Upper lobe of right lung (tissue), 1 donor: ENCODE data around the gene ANTKMT. TPM values are rescaled to one million over a fixed set of nuclear protein-coding genes. Genes with fewer than 3 reads are reported as not detected.

Experiments
- ATAC-seq: fragments of 200-7000 bp; cut with Tn5 transposase; one replicate; pipeline ENCODE4 v1.9.1; 2020; ENCODE audit warnings: mild to moderate bottlenecking, moderate library complexity
- DNase-seq: peaks from one replicate; pipeline ENCODE4 v3.0.0-alpha.2; 2020
- H3K27ac ChIP-seq: fragments of 200-600 bp; one replicate; pipeline ENCODE4 v1.8.0; 2022
- H3K27me3 ChIP-seq: fragments of 200-600 bp; one replicate; pipeline ENCODE4 v1.8.0; 2022; ENCODE audit warnings: mild to moderate bottlenecking
- H3K36me3 ChIP-seq: fragments of 200-600 bp; one replicate; pipeline ENCODE4 v1.8.0; 2022
- H3K4me1 ChIP-seq: fragments of 200-600 bp; one replicate; pipeline ENCODE4 v1.8.0; 2022
- H3K4me3 ChIP-seq: fragments of 200-600 bp; one replicate; pipeline ENCODE4 v1.8.0; 2022; ENCODE audit warnings: mild to moderate bottlenecking
- H3K9me3 ChIP-seq: fragments of 200-600 bp; one replicate; pipeline ENCODE4 v1.8.0; 2022
- intact Hi-C: fragments of 100-400 bp; cut with DNase I; formaldehyde crosslinking; loops from one replicate; pipeline ENCODE4 v1.11.0; 2022
- total RNA-seq: library from RNA; stranded (reverse); fragmentation: NEBNext Ultra II Directional; extraction: Animal tissue kit (Norgen Biotek cat#: 25700); gene quantifications from one replicate; pipeline ENCODE4 v1.2.1, GENCODE V29; 2021
- TF ChIP-seq, protein P1 (sequence below): fragments of 200-600 bp; IDR thresholded peaks from one replicate; pipeline ENCODE4 v1.8.0; 2022; ENCODE audit warnings: antibody characterized with exemption
- donor health status: DM: no; HTN: yes; CAD: no; lungs with severe emphysema.

ANTKMT gene
- total RNA-seq, 1 donor from 2014 or later = 30.5 TPM

GRCh38 chr16:746637-747036 lies 25.7 kb downstream of the ANTKMT start:
- H3K4me1 ChIP-seq = no peaks in the 10 kb centered on the region
- no peak overlapping the region for H3K4me3 ChIP-seq
- no peaks in the 10 kb centered on the region for H3K9me3 ChIP-seq
- no peaks in the 10 kb centered on the region for H3K36me3 ChIP-seq
- TF ChIP-seq, protein P1, sequence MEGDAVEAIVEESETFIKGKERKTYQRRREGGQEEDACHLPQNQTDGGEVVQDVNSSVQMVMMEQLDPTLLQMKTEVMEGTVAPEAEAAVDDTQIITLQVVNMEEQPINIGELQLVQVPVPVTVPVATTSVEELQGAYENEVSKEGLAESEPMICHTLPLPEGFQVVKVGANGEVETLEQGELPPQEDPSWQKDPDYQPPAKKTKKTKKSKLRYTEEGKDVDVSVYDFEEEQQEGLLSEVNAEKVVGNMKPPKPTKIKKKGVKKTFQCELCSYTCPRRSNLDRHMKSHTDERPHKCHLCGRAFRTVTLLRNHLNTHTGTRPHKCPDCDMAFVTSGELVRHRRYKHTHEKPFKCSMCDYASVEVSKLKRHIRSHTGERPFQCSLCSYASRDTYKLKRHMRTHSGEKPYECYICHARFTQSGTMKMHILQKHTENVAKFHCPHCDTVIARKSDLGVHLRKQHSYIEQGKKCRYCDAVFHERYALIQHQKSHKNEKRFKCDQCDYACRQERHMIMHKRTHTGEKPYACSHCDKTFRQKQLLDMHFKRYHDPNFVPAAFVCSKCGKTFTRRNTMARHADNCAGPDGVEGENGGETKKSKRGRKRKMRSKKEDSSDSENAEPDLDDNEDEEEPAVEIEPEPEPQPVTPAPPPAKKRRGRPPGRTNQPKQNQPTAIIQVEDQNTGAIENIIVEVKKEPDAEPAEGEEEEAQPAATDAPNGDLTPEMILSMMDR = no peak
- DNase-seq (no peak), ATAC-seq (no peak)
- intact Hi-C loops = no loop called here
- H3K27me3 ChIP-seq = peaks cover 3% of the 10 kb centered on the region
- no peak overlapping the region for H3K27ac ChIP-seq

DNA sequence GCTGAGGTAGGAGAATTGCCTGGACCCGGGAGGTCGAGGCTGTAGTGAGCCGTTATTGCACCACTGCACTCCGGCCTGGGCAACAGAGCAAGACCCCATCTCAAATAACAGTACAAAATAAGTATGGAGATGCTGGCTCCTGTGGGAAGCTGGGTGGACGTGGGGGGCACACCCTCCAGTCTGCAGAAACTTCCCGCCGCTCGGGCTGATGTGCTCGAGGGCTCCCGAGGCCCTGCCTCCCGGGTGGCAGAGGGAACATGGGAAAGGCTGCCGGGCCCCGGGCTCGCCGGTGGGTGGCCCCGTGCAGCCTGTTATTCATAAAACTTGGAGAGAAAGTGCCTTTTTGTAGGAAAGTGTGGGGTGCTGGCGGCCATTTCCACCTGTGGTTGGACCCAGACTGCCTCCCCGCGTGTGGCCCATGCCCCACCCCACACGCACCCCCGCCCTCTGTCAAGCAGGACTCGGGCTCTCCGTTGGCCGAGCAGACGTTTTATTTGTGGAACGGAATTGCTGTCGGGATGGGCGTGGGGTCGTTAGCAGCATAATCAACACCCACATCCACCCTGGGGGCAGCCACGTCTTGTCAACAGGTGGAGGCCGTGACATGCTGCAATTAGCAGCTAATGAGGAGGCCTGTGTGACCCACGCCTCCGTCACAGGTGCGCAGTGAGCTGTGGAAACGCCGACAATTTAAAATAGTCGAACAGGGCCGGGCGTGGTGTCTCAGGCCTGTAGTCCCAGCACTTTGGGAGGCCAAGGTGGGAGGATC lies 27.2 kb downstream of the ANTKMT start:
- DNase-seq (no peak), ATAC-seq (no peak)
- TF ChIP-seq, protein P1 = no peak
- H3K9me3 ChIP-seq = no peaks in the 10 kb centered on the region
- no peaks in the 10 kb centered on the region for H3K36me3 ChIP-seq
- peaks cover 3% of the 10 kb centered on the region for H3K27me3 ChIP-seq
- H3K4me3 ChIP-seq = no peak overlapping the region
- H3K4me1 ChIP-seq = no peaks in the 10 kb centered on the region
- intact Hi-C loops = no loop called here
- H3K27ac ChIP-seq = no peak overlapping the region

GRCh38 chr16:749010-749409 lies 28.1 kb downstream of the ANTKMT start:
- Histone ChIP-seq H3K4me3 (no peak overlapping the region), H3K4me1 (no peaks in the 10 kb centered on the region), H3K36me3 (no peaks in the 10 kb centered on the region), H3K27ac (no peak overlapping the region), H3K27me3 (peaks cover 3% of the 10 kb centered on the region), H3K9me3 (no peaks in the 10 kb centered on the region)
- no peak for DNase-seq
- ATAC-seq = no peak
- intact Hi-C loops = no loop called here
- TF ChIP-seq, protein P1 = no peak

DNA sequence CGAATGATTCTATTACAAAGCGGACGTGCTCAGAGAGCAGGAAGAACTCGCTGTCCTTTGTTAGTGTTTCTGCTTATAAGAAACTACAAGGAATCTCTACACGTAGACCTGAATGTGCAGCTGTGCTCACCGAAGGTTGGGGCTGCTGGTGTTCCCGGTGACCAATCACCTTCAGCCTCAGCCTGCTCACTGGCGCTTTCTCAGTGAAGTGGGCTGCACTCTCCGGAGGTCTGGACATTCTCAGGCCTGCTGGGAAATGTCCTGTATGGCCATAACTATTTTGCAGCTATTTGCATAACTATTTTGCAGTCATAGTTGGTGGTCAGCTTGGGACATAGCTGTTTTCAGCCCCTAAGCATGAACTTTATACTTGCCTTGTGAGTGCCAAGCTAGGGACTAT lies 29.5 kb downstream of the ANTKMT start:
- TF ChIP-seq, protein P1 = no peak
- DNase-seq (no peak), ATAC-seq (no peak)
- no peaks in the 10 kb centered on the region for H3K36me3 ChIP-seq
- intact Hi-C loops = no loop called here
- H3K4me1 ChIP-seq = no peaks in the 10 kb centered on the region
- no peaks in the 10 kb centered on the region for H3K27me3 ChIP-seq
- no peak overlapping the region for H3K27ac ChIP-seq
- no peaks in the 10 kb centered on the region for H3K9me3 ChIP-seq
- no peak overlapping the region for H3K4me3 ChIP-seq

DNA sequence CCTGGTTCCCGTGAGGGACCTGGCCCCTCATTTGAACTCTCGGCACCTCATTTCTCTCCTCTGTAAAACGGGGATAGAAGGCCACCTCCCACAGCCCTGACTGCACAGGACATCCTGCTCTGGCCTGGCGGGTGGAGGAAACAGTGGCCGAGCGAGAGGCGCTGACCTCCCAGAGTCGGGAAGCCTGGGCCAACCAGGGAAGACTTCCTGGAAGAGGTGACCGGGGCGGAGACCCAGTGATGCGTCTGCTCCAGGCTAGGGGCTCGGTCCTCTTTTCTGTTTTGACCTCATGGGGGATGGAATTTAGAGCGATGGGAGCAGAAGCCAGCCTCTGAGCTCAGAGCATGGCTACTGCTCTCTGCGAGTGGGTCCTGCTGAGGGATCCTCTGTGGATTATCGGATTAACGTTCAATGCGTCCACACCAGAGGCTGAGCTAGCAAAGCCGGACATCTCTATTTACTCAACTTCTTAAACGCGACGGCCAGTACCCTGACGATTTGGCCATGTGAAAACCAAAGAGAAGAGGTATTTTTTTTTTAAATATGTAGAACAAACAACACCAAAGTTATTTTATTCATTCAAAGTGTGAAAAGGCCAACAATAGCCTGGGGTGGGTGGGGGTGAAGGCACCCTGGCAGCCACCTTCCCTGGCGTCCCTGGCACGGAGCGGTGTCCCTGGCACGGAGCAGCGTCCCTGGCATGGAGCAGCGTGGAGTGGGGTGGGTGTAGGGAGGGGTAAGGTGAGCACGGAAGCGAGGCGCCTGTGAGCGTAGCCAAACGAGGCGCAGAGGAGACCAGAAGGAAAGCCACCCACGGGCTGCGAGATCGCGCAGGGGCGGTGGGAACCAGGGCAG lies 30.4 kb downstream of the ANTKMT start:
- H3K4me3 ChIP-seq = no peak overlapping the region
- H3K9me3 ChIP-seq = no peaks in the 10 kb centered on the region
- H3K36me3 ChIP-seq = no peaks in the 10 kb centered on the region
- H3K27me3 ChIP-seq = no peaks in the 10 kb centered on the region
- no peaks in the 10 kb centered on the region for H3K4me1 ChIP-seq
- peak; percentile 68 for DNase-seq
- H3K27ac ChIP-seq = no peak overlapping the region
- intact Hi-C loops = no loop called here
- TF ChIP-seq, protein P1 = no peak
- peak; percentile 72 for ATAC-seq
